PC-9 (cell line): ENCODE data around the gene SFN. TPM values are rescaled to one million over a fixed set of nuclear protein-coding genes. Genes with fewer than 3 reads are reported as not detected.
"Not testable (repeated sequence)": the region's sequence is repeated elsewhere in the genome, so short reads cannot be mapped to it uniquely, and the experiment has no call there.

Source experiments
- BruUV-seq: library from RNA; stranded (reverse); fragments of 400-500 nt; replicated peaks from 2 replicates; lab custom pipeline; 2021; lab: Mats Ljungman, UMichigan
- CTCF ChIA-PET: fragments of 300-600 bp; sonication (Branson Sonifier 250); formaldehyde crosslinking; loops from one replicate; lab custom pipeline; 2022; ENCODE audit warnings: antibody characterized with exemption; lab: Charles Lee
- POLR2A ChIA-PET: fragments of 300-600 bp; sonication (Branson Sonifier 250); formaldehyde crosslinking; loops from one replicate; lab custom pipeline; 2022; ENCODE audit warnings: antibody characterized with exemption; ENCODE audit not compliant: unreplicated experiment; lab: Charles Lee
- DNase-seq, 2 experiments: peaks; one replicate each; pipeline versions ENCODE4 v3.0.0 to v3.0.0-alpha.2; 2015 to 2022; ENCODE audit warnings: mixed read lengths in 1 of 2
- H2AFZ ChIP-seq: fragments of 200-600 bp; sonication (generic); 2 replicates; pipeline ENCODE4 v1.8.1; 2017; ENCODE audit warnings: antibody characterized with exemption
- H3F3A ChIP-seq: fragments of 200-600 bp; sonication (generic); 2 replicates; pipeline ENCODE4 v1.8.1; 2017; ENCODE audit warnings: antibody characterized with exemption, mild to moderate bottlenecking, low read depth; ENCODE audit not compliant: insufficient read depth
- H3K27ac ChIP-seq: fragments of 200-600 bp; sonication (generic); 2 replicates; pipeline ENCODE4 v1.6.1; 2016; ENCODE audit warnings: mixed run types
- H3K27me3 ChIP-seq: fragments of 200-600 bp; sonication (generic); 2 replicates; pipeline ENCODE4 v1.6.1; 2016; ENCODE audit warnings: low read depth, mixed run types; ENCODE audit not compliant: insufficient read depth
- H3K36me3 ChIP-seq: fragments of 200-600 bp; sonication (generic); 2 replicates; pipeline ENCODE4 v1.6.1; 2016; ENCODE audit warnings: low read depth, mixed run types
- H3K4me1 ChIP-seq: fragments of 200-600 bp; sonication (generic); replicated peaks from 2 replicates; pipeline ENCODE4 v1.6.1; 2016; ENCODE audit warnings: mixed run types; ENCODE audit not compliant: insufficient read depth
- H3K4me2 ChIP-seq: fragments of 200-600 bp; sonication (generic); 2 replicates; pipeline ENCODE4 v1.6.1; 2017; ENCODE audit warnings: mixed run types
- H3K4me3 ChIP-seq: fragments of 200-600 bp; sonication (generic); 2 replicates; pipeline ENCODE4 v1.6.1; 2016; ENCODE audit warnings: mixed run types
- H3K79me2 ChIP-seq: fragments of 200-600 bp; sonication (generic); 2 replicates; pipeline ENCODE4 v1.6.1; 2017; ENCODE audit warnings: low read depth, mixed run types
- H3K9me2 ChIP-seq: fragments of 200-600 bp; sonication (generic); 2 replicates; pipeline ENCODE4 v1.8.1; 2017; ENCODE audit warnings: mild to moderate bottlenecking; ENCODE audit not compliant: insufficient read depth
- H3K9me3 ChIP-seq: fragments of 200-600 bp; sonication (generic); 2 replicates; pipeline ENCODE4 v1.8.1; 2016; ENCODE audit warnings: low read depth; ENCODE audit not compliant: insufficient read depth
- H4K20me1 ChIP-seq: fragments of 200-600 bp; sonication (generic); 2 replicates; pipeline ENCODE4 v1.8.1; 2017; ENCODE audit not compliant: insufficient read depth
- EZH2 ChIP-seq: fragments of 200-600 bp; sonication (generic); IDR thresholded peaks from 2 replicates; pipeline ENCODE4 v1.8.0; 2017; ENCODE audit warnings: antibody characterized with exemption, low read depth
- intact Hi-C: fragments of 100-400 bp; cut with micrococcal nuclease; formaldehyde crosslinking; loops from one replicate; pipeline ENCODE4 v1.10.0; 2022; ENCODE audit not compliant: unreplicated experiment
- total RNA-seq: library from RNA; stranded (reverse); gene quantifications from 2 replicates; pipeline ENCODE4 v1.2.3, GENCODE V29; 2021
- TF ChIP-seq, protein P1 (sequence below): fragments of 200-600 bp; sonication (generic); conservative IDR thresholded peaks from 2 replicates; pipeline ENCODE4 v1.6.1; 2017; ENCODE audit warnings: mixed run types, antibody characterized with exemption, mild to moderate bottlenecking, moderate library complexity

Gene SFN
- total RNA-seq, 1 experiment from 2014 or later = 326 TPM

DNA sequence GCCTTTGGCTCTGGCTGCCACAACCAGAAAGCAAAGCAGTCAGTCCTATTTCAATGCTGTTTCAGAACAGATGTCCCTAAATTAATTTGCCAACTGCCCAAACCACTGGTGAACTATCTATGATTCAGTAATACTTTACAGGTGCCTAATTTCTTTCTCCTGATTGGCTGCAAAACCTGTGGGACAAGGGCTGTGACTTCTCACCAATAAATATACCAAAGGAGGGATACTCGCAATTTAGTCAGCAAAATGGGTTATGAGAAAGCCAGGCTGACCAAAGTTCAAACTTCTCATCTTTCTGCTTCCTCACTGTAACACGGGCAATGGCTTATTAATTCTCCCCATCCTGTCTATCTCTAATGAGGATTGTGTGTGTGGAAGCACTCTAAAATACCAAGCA is 14.4 kb downstream of the SFN start:
- CTCF ChIA-PET = interaction anchor here (0.5 to 1.9 kb wide), 2 partner anchors 176 to 754 kb away, joined by 3 read pairs; no protein-coding TSS in a partner anchor
- H3F3A ChIP-seq = peaks cover 25% of the 10 kb centered on the region
- H3K79me2 ChIP-seq = no peaks in the 10 kb centered on the region
- no peak for TF ChIP-seq EZH2
- TF ChIP-seq, protein P1, sequence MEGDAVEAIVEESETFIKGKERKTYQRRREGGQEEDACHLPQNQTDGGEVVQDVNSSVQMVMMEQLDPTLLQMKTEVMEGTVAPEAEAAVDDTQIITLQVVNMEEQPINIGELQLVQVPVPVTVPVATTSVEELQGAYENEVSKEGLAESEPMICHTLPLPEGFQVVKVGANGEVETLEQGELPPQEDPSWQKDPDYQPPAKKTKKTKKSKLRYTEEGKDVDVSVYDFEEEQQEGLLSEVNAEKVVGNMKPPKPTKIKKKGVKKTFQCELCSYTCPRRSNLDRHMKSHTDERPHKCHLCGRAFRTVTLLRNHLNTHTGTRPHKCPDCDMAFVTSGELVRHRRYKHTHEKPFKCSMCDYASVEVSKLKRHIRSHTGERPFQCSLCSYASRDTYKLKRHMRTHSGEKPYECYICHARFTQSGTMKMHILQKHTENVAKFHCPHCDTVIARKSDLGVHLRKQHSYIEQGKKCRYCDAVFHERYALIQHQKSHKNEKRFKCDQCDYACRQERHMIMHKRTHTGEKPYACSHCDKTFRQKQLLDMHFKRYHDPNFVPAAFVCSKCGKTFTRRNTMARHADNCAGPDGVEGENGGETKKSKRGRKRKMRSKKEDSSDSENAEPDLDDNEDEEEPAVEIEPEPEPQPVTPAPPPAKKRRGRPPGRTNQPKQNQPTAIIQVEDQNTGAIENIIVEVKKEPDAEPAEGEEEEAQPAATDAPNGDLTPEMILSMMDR = no peak
- peaks cover 41% of the 10 kb centered on the region for H3K4me1 ChIP-seq
- no peaks in the 10 kb centered on the region for H3K9me2 ChIP-seq
- H4K20me1 ChIP-seq = no peaks in the 10 kb centered on the region
- peak overlapping the region; percentile 36; the same call in 1 of the 2 replicates for H3K4me3 ChIP-seq
- H3K36me3 ChIP-seq = no peaks in the 10 kb centered on the region
- DNase-seq = peak in 1 of 2 experiments; percentile 71
- H3K9me3 ChIP-seq = no peaks in the 10 kb centered on the region
- H3K27ac ChIP-seq = peak overlapping the region; percentile 96
- intact Hi-C loops = no loop called here
- POLR2A ChIA-PET = interaction anchor here (0.6 to 0.7 kb wide), 3 partner anchors 116 to 287 kb away, joined by 3 to 5 read pairs (median 3); no protein-coding TSS in a partner anchor
- no peaks in the 10 kb centered on the region for H3K27me3 ChIP-seq
- H3K4me2 ChIP-seq = peak overlapping the region; percentile 72
- BruUV-seq = no TSS peak
- H2AFZ ChIP-seq = no peak overlapping the region

DNA sequence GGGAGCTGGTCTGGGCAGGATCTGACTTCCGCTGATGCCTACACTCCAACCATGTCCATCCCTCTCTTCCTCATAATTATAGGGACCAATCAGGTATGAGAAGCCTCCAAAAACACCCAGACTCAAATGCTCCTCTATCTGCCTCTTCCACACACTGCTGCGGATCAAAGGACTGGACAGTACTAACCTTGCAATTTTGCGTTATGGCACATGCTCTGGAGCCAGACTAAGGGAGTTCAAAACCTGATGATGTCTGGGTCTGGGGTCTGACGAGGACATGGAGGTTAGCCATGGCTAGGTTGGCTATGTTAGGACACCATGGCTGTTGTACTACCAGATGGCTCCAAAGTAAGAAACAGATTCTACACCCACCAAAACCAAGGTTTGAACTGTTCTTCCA is 16.8 kb downstream of the SFN start:
- Histone ChIP-seq H3K4me1 (peaks cover 30% of the 10 kb centered on the region), H4K20me1 (no peaks in the 10 kb centered on the region), H3K4me2 (no peak overlapping the region), H3K27me3 (no peaks in the 10 kb centered on the region), H2AFZ (no peak overlapping the region), H3K79me2 (no peaks in the 10 kb centered on the region), H3K4me3 (no peak overlapping the region), H3F3A (peaks cover 19% of the 10 kb centered on the region), H3K36me3 (no peaks in the 10 kb centered on the region; the same call in 1 of the 2 replicates), H3K27ac (no peak overlapping the region), H3K9me2 (no peaks in the 10 kb centered on the region), H3K9me3 (no peaks in the 10 kb centered on the region)
- no peak for DNase-seq
- intact Hi-C loops = loop anchor here (2.0 kb wide), 1 partner anchor 69 kb away; no protein-coding TSS in a partner anchor
- no TSS peak for BruUV-seq
- CTCF ChIA-PET = interaction anchor here (0.7 kb wide), 1 partner anchor 19 kb away, joined by 4 read pairs; no protein-coding TSS in a partner anchor
- TF ChIP-seq, protein P1 = no peak
- no peak for TF ChIP-seq EZH2
- POLR2A ChIA-PET = no interaction called here

DNA sequence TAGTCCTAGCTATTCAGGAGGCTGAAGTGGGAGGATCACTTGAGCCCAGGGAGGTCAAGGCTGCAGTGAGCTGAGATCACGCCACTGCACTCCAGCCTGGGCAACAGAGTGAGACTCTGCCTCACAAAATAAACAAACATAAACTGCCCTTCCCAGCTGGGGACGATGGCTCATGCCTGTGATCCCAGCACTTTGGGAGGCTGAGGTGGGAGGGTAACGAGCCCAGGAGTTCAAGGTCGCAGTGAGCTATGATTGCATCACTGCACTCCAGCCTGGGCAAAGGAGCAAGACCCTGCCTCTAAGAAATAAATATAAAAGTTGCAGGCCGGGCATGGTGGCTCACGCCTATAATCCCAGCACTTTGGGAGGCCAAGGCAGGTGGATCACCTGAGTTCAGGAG is 18.7 kb downstream of the SFN start:
- H3K27me3 ChIP-seq, H3K36me3 ChIP-seq, H3K4me2 ChIP-seq, CTCF ChIA-PET, H4K20me1 ChIP-seq, POLR2A ChIA-PET, intact Hi-C loops, BruUV-seq, H3K27ac ChIP-seq, H3K9me2 ChIP-seq, DNase-seq, H3K79me2 ChIP-seq, H3K9me3 ChIP-seq, H2AFZ ChIP-seq, H3K4me3 ChIP-seq: not testable (repeated sequence)
- Histone ChIP-seq H3F3A (peaks cover 14% of the 10 kb centered on the region), H3K4me1 (peaks cover 12% of the 10 kb centered on the region)
